Activated CD8-positive, alpha-beta memory T cell treated with anti-CD3 and anti-CD28 coated beads for 36 hours (primary cell): ENCODE results near the gene PEX5. TPM values are rescaled to one million over a fixed set of nuclear protein-coding genes. Genes with fewer than 3 reads are reported as not detected.

ENCODE experiments used
- total RNA-seq, 2 experiments: library from RNA; stranded (reverse); gene quantifications; one replicate each; pipeline ENCODE4 v1.2.3, GENCODE V29; 2021

PEX5 gene
- total RNA-seq, 2 experiments from 2014 or later = 36.9 to 37.5 TPM

Other genes with a start within 250 kb of the PEX5 start
- gene RNU7-1, start 245.9 kb upstream of the PEX5 start, total RNA-seq = not detected
- gene C12orf57, start 245.7 kb upstream of the PEX5 start, total RNA-seq = 100 to 1,000 TPM; 234 to 239 TPM
- gene PTPN6, start 238.3 kb upstream of the PEX5 start, total RNA-seq = 100 to 1,000 TPM; 436 to 441 TPM
- 100 to 1,000 TPM; 509 to 511 TPM for gene PHB2, start 219.0 kb upstream of the PEX5 start, total RNA-seq
- gene EMG1, start 218.8 kb upstream of the PEX5 start, total RNA-seq = 100 to 1,000 TPM; 152 to 162 TPM
- gene LPCAT3, start 171.2 kb upstream of the PEX5 start, total RNA-seq = 10 to 100 TPM; 26.1 TPM
- 1 to 10 TPM in 1 of 2 experiments, under 1 TPM in 1; 0.65 to 1.0 TPM for gene C1S, start 129.0 kb upstream of the PEX5 start, total RNA-seq
- 1 to 10 TPM in 1 of 2 experiments, under 1 TPM in 1; 0.84 to 1.2 TPM for gene C1R, start 97.2 kb upstream of the PEX5 start, total RNA-seq
- gene C1RL, start 80.5 kb upstream of the PEX5 start, total RNA-seq = 10 to 100 TPM; 11.1 to 11.5 TPM
- gene RBP5, start 60.8 kb upstream of the PEX5 start, total RNA-seq = under 1 TPM in 1 of 2 experiments, not detected in 1; 0.19 TPM
- gene CLSTN3, start 59.3 kb upstream of the PEX5 start, total RNA-seq = 10 to 100 TPM; 19.0 to 19.5 TPM
- gene ACSM4, start 114.4 kb downstream of the PEX5 start, total RNA-seq = not detected